Nephron (organoid): Measurements from ENCODE around the gene KLRF2.

Source experiments
- H3K27ac Mint-ChIP-seq, 3 experiments: 2 replicates each; pipeline ENCODE4 v1.8.0; 2020; ENCODE audit warnings: mixed read lengths in 3 of 3, mild to moderate bottlenecking in 2 of 3, moderate library complexity in 1 of 3
- H3K27me3 Mint-ChIP-seq: 2 replicates; pipeline ENCODE4 v1.8.0; 2021; ENCODE audit warnings: low read depth, mild to moderate bottlenecking, moderate library complexity, mixed read lengths
- H3K36me3 Mint-ChIP-seq: 2 replicates; pipeline ENCODE4 v1.8.0; 2020; ENCODE audit warnings: low read depth, mixed read lengths
- H3K4me1 Mint-ChIP-seq: 2 replicates; pipeline ENCODE4 v1.8.0; 2020; ENCODE audit warnings: mixed read lengths
- H3K4me3 Mint-ChIP-seq, 3 experiments: 2 replicates each; pipeline ENCODE4 v1.8.0; 2020; ENCODE audit warnings: mild to moderate bottlenecking in 3 of 3, mixed read lengths in 3 of 3, moderate library complexity in 2 of 3
- H3K9me3 Mint-ChIP-seq: 2 replicates; pipeline ENCODE4 v1.8.0; 2020; ENCODE audit warnings: mixed read lengths
- CTCF ChIP-seq, 3 experiments: fragments of 200-600 bp; sonication (generic); IDR thresholded peaks; one replicate each; pipeline ENCODE4 v1.5.0; 2021; ENCODE audit warnings: antibody characterized with exemption in 3 of 3; ENCODE audit not compliant: unreplicated experiment in 3 of 3

The KLRF2 gene

GRCh38 chr12:9919443-9919842, 38.2 kb downstream of the KLRF2 start:
- Mint-ChIP-seq H3K36me3 (no peaks in the 10 kb centered on the region), H3K9me3 (peaks cover 6% of the 10 kb centered on the region), H3K4me1 (no peaks in the 10 kb centered on the region), H3K27me3 (no peaks in the 10 kb centered on the region), H3K27ac (no peak overlapping the region), H3K4me3 (no peak overlapping the region)
- no peak for TF ChIP-seq CTCF (IDR thresholded peaks at IDR 0.05; ENCODE audit: unreplicated experiment in 3 of 3)

- peaks cover 6% of the 10 kb centered on the region for H3K9me3 Mint-ChIP-seq
- no peaks in the 10 kb centered on the region for H3K36me3 Mint-ChIP-seq
- no peak overlapping the region for H3K27ac Mint-ChIP-seq
- H3K27me3 Mint-ChIP-seq = no peaks in the 10 kb centered on the region
- TF ChIP-seq CTCF (IDR thresholded peaks at IDR 0.05; ENCODE audit: unreplicated experiment in 3 of 3) = no peak
- no peak overlapping the region for H3K4me3 Mint-ChIP-seq
- H3K4me1 Mint-ChIP-seq = no peaks in the 10 kb centered on the region
These were observed 39.2 kb downstream of the KLRF2 start for GRCh38 chr12:9920451-9920850.

GRCh38 chr12:9922429-9922828, 41.1 kb downstream of the KLRF2 start:
- Mint-ChIP-seq H3K4me3 (no peak overlapping the region), H3K4me1 (no peaks in the 10 kb centered on the region), H3K27ac (no peak overlapping the region), H3K9me3 (peaks cover 6% of the 10 kb centered on the region), H3K36me3 (no peaks in the 10 kb centered on the region), H3K27me3 (no peaks in the 10 kb centered on the region)
- no peak for TF ChIP-seq CTCF (IDR thresholded peaks at IDR 0.05; ENCODE audit: unreplicated experiment in 3 of 3)

- peak; percentile 44 to 55 (median 53) for TF ChIP-seq CTCF (IDR thresholded peaks at IDR 0.05; ENCODE audit: unreplicated experiment in 3 of 3)
- Mint-ChIP-seq H3K27me3 (no peaks in the 10 kb centered on the region), H3K36me3 (no peaks in the 10 kb centered on the region), H3K4me3 (no peak overlapping the region), H3K9me3 (no peaks in the 10 kb centered on the region), H3K4me1 (no peaks in the 10 kb centered on the region), H3K27ac (no peak overlapping the region)
These were observed 44.6 kb downstream of the KLRF2 start for GRCh38 chr12:9925705-9926393.

GRCh38 chr12:9926876-9927275, 45.6 kb downstream of the KLRF2 start:
- H3K4me1 Mint-ChIP-seq = peaks cover 4% of the 10 kb centered on the region
- no peaks in the 10 kb centered on the region for H3K27me3 Mint-ChIP-seq
- TF ChIP-seq CTCF (IDR thresholded peaks at IDR 0.05; ENCODE audit: unreplicated experiment in 3 of 3) = no peak
- no peak overlapping the region for H3K4me3 Mint-ChIP-seq
- H3K27ac Mint-ChIP-seq = no peak overlapping the region
- H3K36me3 Mint-ChIP-seq = no peaks in the 10 kb centered on the region
- no peaks in the 10 kb centered on the region for H3K9me3 Mint-ChIP-seq

GRCh38 chr12:9928607-9929006, 47.3 kb downstream of the KLRF2 start:
- H3K4me1 Mint-ChIP-seq = peaks cover 10% of the 10 kb centered on the region
- no peak overlapping the region for H3K27ac Mint-ChIP-seq
- no peaks in the 10 kb centered on the region for H3K27me3 Mint-ChIP-seq
- no peaks in the 10 kb centered on the region for H3K9me3 Mint-ChIP-seq
- H3K36me3 Mint-ChIP-seq = no peaks in the 10 kb centered on the region
- H3K4me3 Mint-ChIP-seq = no peak overlapping the region
- TF ChIP-seq CTCF (IDR thresholded peaks at IDR 0.05; ENCODE audit: unreplicated experiment in 3 of 3) = no peak
